ENCODE results near the gene PSMC4.

PSMC4 gene

GRCh38 chr19:39970675-39971379, at the start of gene PSMC4:
Gene PSMC4 (plus strand): TSS chr19:39971165. CDS start chr19:39971203, 38 bp downstream.
- peak; percentile 100 for DNase-seq (ENCODE audit: low spot score)

- no peak for DNase-seq (ENCODE audit: low spot score)
Observed at GRCh38 chr19:39923862-39924261, 47.1 kb upstream of the PSMC4 start.

- DNase-seq (ENCODE audit: low spot score), result no peak
Observed at GRCh38 chr19:39924389-39924788, 46.6 kb upstream of the PSMC4 start.

GRCh38 chr19:39924952-39925351, 46.0 kb upstream of the PSMC4 start:
- DNase-seq (ENCODE audit: low spot score), result no peak

GRCh38 chr19:39926170-39926760, 44.7 kb upstream of the PSMC4 start:
- no peak for DNase-seq (ENCODE audit: low spot score)

- no peak for DNase-seq (ENCODE audit: low spot score)
Observed at GRCh38 chr19:39927076-39927475, 43.9 kb upstream of the PSMC4 start.

- no peak for DNase-seq (ENCODE audit: low spot score)
Observed at GRCh38 chr19:39927524-39928356, 43.2 kb upstream of the PSMC4 start.

- DNase-seq (ENCODE audit: low spot score), result no peak
Observed at GRCh38 chr19:39928357-39928725, 42.6 kb upstream of the PSMC4 start.

GRCh38 chr19:39929750-39930149, 41.2 kb upstream of the PSMC4 start:
- no peak for DNase-seq (ENCODE audit: low spot score)

- no peak for DNase-seq (ENCODE audit: low spot score)
Observed at GRCh38 chr19:39934584-39935363, 36.2 kb upstream of the PSMC4 start, which contains the start of gene FCGBP. Gene FCGBP (minus strand): TSS chr19:39934634.

- no peak for DNase-seq (ENCODE audit: low spot score)
Observed at GRCh38 chr19:39935364-39935661, 35.7 kb upstream of the PSMC4 start.

GRCh38 chr19:39936020-39936419, 34.9 kb upstream of the PSMC4 start:
- DNase-seq (ENCODE audit: low spot score), result no peak

- DNase-seq (ENCODE audit: low spot score), result no peak
Observed at GRCh38 chr19:39936622-39937021, 34.3 kb upstream of the PSMC4 start.

- DNase-seq (ENCODE audit: low spot score), result no peak
Observed at GRCh38 chr19:39937094-39937720, 33.8 kb upstream of the PSMC4 start.

- DNase-seq (ENCODE audit: low spot score), result no peak
Observed at GRCh38 chr19:39937787-39938186, 33.2 kb upstream of the PSMC4 start.

- peak; percentile 51 for DNase-seq (ENCODE audit: low spot score)
Observed at GRCh38 chr19:39939556-39939955, 31.4 kb upstream of the PSMC4 start.

- DNase-seq (ENCODE audit: low spot score), result no peak
Observed at GRCh38 chr19:39940221-39940833, 30.6 kb upstream of the PSMC4 start.

GRCh38 chr19:39941151-39941550, 29.8 kb upstream of the PSMC4 start:
- DNase-seq (ENCODE audit: low spot score), result no peak

GRCh38 chr19:39941615-39942365, 29.2 kb upstream of the PSMC4 start:
- peak; percentile 83 for DNase-seq (ENCODE audit: low spot score)

- no peak for DNase-seq (ENCODE audit: low spot score)
Observed at GRCh38 chr19:39942366-39942730, 28.6 kb upstream of the PSMC4 start.

GRCh38 chr19:39943586-39943985, 27.4 kb upstream of the PSMC4 start:
- no peak for DNase-seq (ENCODE audit: low spot score)
